A549 (cell line): ENCODE measurements around the gene CNKSR3. TPM values are rescaled to one million over a fixed set of nuclear protein-coding genes. Genes with fewer than 3 reads are reported as not detected.

Source experiments
- ATAC-seq, 2 experiments: fragments of 200-7000 bp in 1 of 2; fragments of >200 bp in 1 of 2; cut with Nextera tagmentation in 1 of 2; cut with Tn5 transposase in 1 of 2; 3 replicates each; pipeline versions ENCODE4 v1.8.0 to v1.9.1; 2018 to 2020; ENCODE audit warnings: mild to moderate bottlenecking in 1 of 2, moderate library complexity in 1 of 2
- CTCF ChIA-PET: fragments of 300-600 bp; sonication (Branson Sonifier 250); formaldehyde crosslinking; extraction: SDS; loops from one replicate; lab custom pipeline; 2021; ENCODE audit warnings: antibody characterized with exemption, inconsistent platforms; lab: Yijun Ruan, JAX
- POLR2A ChIA-PET: fragments of 350-600 bp; formaldehyde crosslinking; extraction: SDS; loops from one replicate; lab custom pipeline; 2021; ENCODE audit warnings: antibody characterized with exemption, inconsistent platforms; lab: Yijun Ruan, JAX
- DNase-seq, 2 experiments: peaks; one replicate each; pipeline versions ENCODE4 v3.0.0 to v3.0.0-alpha.2; 2011 to 2016; ENCODE audit warnings: low read depth in 1 of 2, low spot score in 1 of 2
- FAIRE-seq: peaks from 2 replicates; lab custom pipeline; 2011; peaks lifted over from hg19 to GRCh38; lab: Jason Lieb, UNC
- H3K27ac ChIP-seq, 2 experiments: fragments of >200 bp; sonication (Bioruptor Twin); formaldehyde crosslinking; 3 replicates each; pipeline ENCODE4 v1.5.1; 2016 to 2017
- H3K4me1 ChIP-seq: fragments of >200 bp; sonication (Bioruptor Twin); formaldehyde crosslinking; 3 replicates; pipeline ENCODE4 v1.6.1; 2016
- H3K4me2 ChIP-seq: fragments of >200 bp; sonication (Bioruptor Twin); formaldehyde crosslinking; 3 replicates; pipeline ENCODE4 v1.6.1; 2016
- H3K4me3 ChIP-seq: fragments of >200 bp; sonication (Bioruptor Twin); formaldehyde crosslinking; 3 replicates; pipeline ENCODE4 v1.5.1; 2016
- H3K9me3 ChIP-seq: fragments of >200 bp; sonication (Bioruptor Twin); formaldehyde crosslinking; 3 replicates; pipeline ENCODE4 v1.6.1; 2016
- BCL3 ChIP-seq: fragments of >200 bp; sonication (Bioruptor Twin); formaldehyde crosslinking; IDR thresholded peaks from 3 replicates; pipeline ENCODE4 v1.6.1; 2016
- BHLHE40 ChIP-seq: IDR thresholded peaks from 2 replicates; pipeline ENCODE4 v1.6.1; 2012; ENCODE audit warnings: low read depth, low read length, inconsistent platforms
- CHD4 ChIP-seq: fragments of 200-600 bp; sonication (generic); IDR thresholded peaks from 2 replicates; pipeline ENCODE4 v1.6.1; 2016; ENCODE audit warnings: antibody characterized with exemption, mild to moderate bottlenecking, borderline replicate concordance
- CTCF ChIP-seq: fragments of >200 bp; sonication (Bioruptor Twin); formaldehyde crosslinking; IDR thresholded peaks from 3 replicates; pipeline ENCODE4 v1.5.1; 2016
- EHF ChIP-seq: fragments of 250-450 bp; sonication (Bioruptor Pico); IDR thresholded peaks from 2 replicates; pipeline ENCODE4 v1.5.0; 2020; ENCODE audit warnings: mild to moderate bottlenecking
- FOXS1 ChIP-seq: fragments of 250-450 bp; sonication (Bioruptor Pico); IDR thresholded peaks from 2 replicates; pipeline ENCODE4 v1.5.0; 2020; ENCODE audit warnings: mild to moderate bottlenecking, moderate library complexity
- HDAC2 ChIP-seq: fragments of 200-600 bp; sonication (generic); IDR thresholded peaks from 2 replicates; pipeline ENCODE4 v1.6.1; 2016
- HEYL ChIP-seq: fragments of 250-450 bp; sonication (Bioruptor Pico); IDR thresholded peaks from 2 replicates; pipeline ENCODE4 v1.8.0; 2021; ENCODE audit warnings: mild to moderate bottlenecking, moderate library complexity
- HOXB13 ChIP-seq: fragments of 250-450 bp; sonication (Bioruptor Pico); IDR thresholded peaks from 2 replicates; pipeline ENCODE4 v1.5.0; 2020; ENCODE audit warnings: low read depth, mild to moderate bottlenecking, moderate library complexity
- HOXB5 ChIP-seq: fragments of 250-450 bp; sonication (Bioruptor Pico); IDR thresholded peaks from 2 replicates; pipeline ENCODE4 v1.5.0; 2020; ENCODE audit warnings: mild to moderate bottlenecking, moderate library complexity
- KDM1A ChIP-seq: fragments of 200-600 bp; sonication (generic); IDR thresholded peaks from 2 replicates; pipeline ENCODE4 v1.6.1; 2016; ENCODE audit warnings: low read depth, mild to moderate bottlenecking
- KDM5A ChIP-seq: fragments of 200-600 bp; sonication (generic); IDR thresholded peaks from 2 replicates; pipeline ENCODE4 v1.6.1; 2016; ENCODE audit warnings: antibody characterized with exemption, mild to moderate bottlenecking
- MAZ ChIP-seq: fragments of 150-350 bp; IDR thresholded peaks from 2 replicates; pipeline ENCODE4 v1.6.1; 2014; ENCODE audit warnings: antibody characterized with exemption, low read depth, low read length, borderline replicate concordance
- MYC ChIP-seq: IDR thresholded peaks from 2 replicates; pipeline ENCODE4 v1.6.1; 2012; ENCODE audit warnings: mild to moderate bottlenecking, inconsistent platforms, low read length, improper control_type of control experiment, borderline replicate concordance
- PBX3 ChIP-seq: IDR thresholded peaks from 2 replicates; pipeline ENCODE4 v1.6.1; 2012
- PHF8 ChIP-seq: fragments of 200-600 bp; sonication (generic); IDR thresholded peaks from 2 replicates; pipeline ENCODE4 v1.6.1; 2016; ENCODE audit warnings: low read depth, mild to moderate bottlenecking, antibody characterized with exemption, moderate library complexity, borderline replicate concordance
- POLR2A ChIP-seq: IDR thresholded peaks from 2 replicates; pipeline ENCODE4 v1.6.1; 2012; ENCODE audit warnings: mild to moderate bottlenecking, low read length
- RCOR1 ChIP-seq: fragments of 150-350 bp; IDR thresholded peaks from 2 replicates; pipeline ENCODE4 v1.6.1; 2014; ENCODE audit warnings: antibody characterized with exemption, low read length, low read depth
- RFX5 ChIP-seq: fragments of 450-650 bp; IDR thresholded peaks from 2 replicates; pipeline ENCODE4 v1.7.1; 2014; ENCODE audit warnings: antibody characterized with exemption, mild to moderate bottlenecking, moderate library complexity
- RNF2 ChIP-seq: fragments of 200-600 bp; sonication (generic); IDR thresholded peaks from 2 replicates; pipeline ENCODE4 v1.6.1; 2016; ENCODE audit warnings: low read depth, mild to moderate bottlenecking, antibody characterized with exemption, moderate library complexity, borderline replicate concordance
- SREBF2 ChIP-seq: fragments of 450-650 bp; IDR thresholded peaks from 2 replicates; pipeline ENCODE4 v1.6.1; 2014; ENCODE audit warnings: mild to moderate bottlenecking, moderate library complexity
- ZNF302 ChIP-seq: fragments of 250-450 bp; sonication (Bioruptor Pico); IDR thresholded peaks from 2 replicates; pipeline ENCODE4 v1.9.0; 2021; ENCODE audit warnings: inconsistent platforms, mild to moderate bottlenecking, moderate library complexity
- ZSCAN20 ChIP-seq: fragments of 250-450 bp; sonication (Bioruptor Pico); IDR thresholded peaks from 2 replicates; pipeline ENCODE4 v1.8.0; 2022; ENCODE audit warnings: mild to moderate bottlenecking, moderate library complexity
- WGBS: methylation state at CpG from one replicate; pipeline ENCODE4 v1.1.6; 2017; ENCODE audit errors: missing lambda C conversion rate; 5-methylcytosine and 5-hydroxymethylcytosine counted together
- polyA plus RNA-seq, 4 experiments: library from polyadenylated mRNA; depleted of rRNA in 3 of 4; stranded (reverse); fragments of >200 nt; fragmentation: RNase III in 1 of 4; extraction: RNeasy Plus Mini Kit Qiagen cat#74134 plus additional on column Dnase treatment in 1 of 4; gene quantifications; 2 replicates in 3 of 4; 3 replicates in 1 of 4; pipeline ENCODE4 v1.2.3, GENCODE V29; 2011 to 2017
- TF ChIP-seq, protein P1 (sequence below): fragments of 150-350 bp; IDR thresholded peaks from 2 replicates; pipeline ENCODE4 v1.6.1; 2014; ENCODE audit warnings: low read depth, mild to moderate bottlenecking, low read length

The CNKSR3 gene
- polyA plus RNA-seq, 2 of the 4 experiments (the other 2 are of a cell fraction) = 2.9 to 3.5 TPM

DNA sequence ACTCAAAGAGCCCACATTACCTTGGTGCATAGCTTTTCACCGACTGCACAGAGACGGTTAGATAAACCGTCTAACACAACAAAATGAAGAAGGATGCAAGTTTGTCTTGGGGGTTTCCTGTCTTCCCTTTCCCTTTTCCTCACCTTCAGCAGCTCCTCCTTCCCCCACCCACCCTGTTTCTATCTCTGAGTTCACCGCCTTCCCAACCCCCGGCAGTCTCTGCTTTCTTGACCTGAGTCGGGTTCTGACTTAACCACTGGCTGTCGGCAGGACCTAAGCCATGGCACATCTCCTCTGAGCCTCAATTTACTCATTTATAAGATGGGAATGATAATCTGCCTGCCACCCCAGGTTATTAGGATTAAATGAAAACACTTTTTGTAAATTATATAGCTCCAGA is 25.8 kb upstream of the CNKSR3 start:
- no peak for DNase-seq
- ChIA-PET CTCF (interaction anchor here (0.8 kb wide), 1 partner anchor 20 kb away, joined by 3 read pairs; no protein-coding TSS in a partner anchor), POLR2A (no interaction called here)
- no peak for FAIRE-seq
- Histone ChIP-seq H3K4me3 (no peak overlapping the region), H3K4me2 (no peak overlapping the region), H3K4me1 (peaks cover 15% of the 10 kb centered on the region; the same call in 2 of the 3 replicates), H3K27ac (no peak overlapping the region), H3K9me3 (no peaks in the 10 kb centered on the region)
- no peak for ATAC-seq
- 92% methylated on average over 7 of the region's 7 CpGs for WGBS
- TF ChIP-seq EHF (CRISPR knock-in tag) (no peak), RCOR1 (no peak), ZSCAN20 (CRISPR knock-in tag) (no peak), PBX3 (no peak), FOXS1 (CRISPR knock-in tag) (no peak), KDM1A (no peak), SREBF2 (no peak), BCL3 (no peak), HOXB13 (CRISPR knock-in tag) (no peak), HOXB5 (CRISPR knock-in tag) (no peak), MAZ (no peak), CTCF (no peak), MYC (no peak), HDAC2 (no peak), KDM5A (no peak), CHD4 (no peak), RNF2 (no peak)
- TF ChIP-seq, protein P1, sequence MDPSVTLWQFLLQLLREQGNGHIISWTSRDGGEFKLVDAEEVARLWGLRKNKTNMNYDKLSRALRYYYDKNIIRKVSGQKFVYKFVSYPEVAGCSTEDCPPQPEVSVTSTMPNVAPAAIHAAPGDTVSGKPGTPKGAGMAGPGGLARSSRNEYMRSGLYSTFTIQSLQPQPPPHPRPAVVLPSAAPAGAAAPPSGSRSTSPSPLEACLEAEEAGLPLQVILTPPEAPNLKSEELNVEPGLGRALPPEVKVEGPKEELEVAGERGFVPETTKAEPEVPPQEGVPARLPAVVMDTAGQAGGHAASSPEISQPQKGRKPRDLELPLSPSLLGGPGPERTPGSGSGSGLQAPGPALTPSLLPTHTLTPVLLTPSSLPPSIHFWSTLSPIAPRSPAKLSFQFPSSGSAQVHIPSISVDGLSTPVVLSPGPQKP = no peak

DNA sequence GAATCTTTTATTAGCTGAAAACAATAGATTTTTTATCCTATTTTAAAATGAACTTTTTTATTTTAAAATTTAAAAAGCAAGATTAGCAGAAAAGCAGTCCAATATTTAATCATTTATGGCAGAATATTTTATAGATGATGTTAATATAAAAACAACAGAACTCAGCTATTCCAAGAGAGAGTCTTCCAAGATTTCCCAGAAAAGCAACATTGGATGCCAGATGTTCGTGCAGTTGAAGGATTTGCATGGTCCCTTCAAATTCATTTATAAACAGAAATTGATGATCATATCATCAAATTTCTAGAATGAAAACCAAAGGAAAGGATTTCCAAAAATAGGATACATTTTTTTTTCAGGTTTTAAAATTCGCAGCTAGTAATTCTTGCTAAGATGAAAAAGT is 25.4 kb upstream of the CNKSR3 start:
- peaks cover 15% of the 10 kb centered on the region; the same call in 2 of the 3 replicates for H3K4me1 ChIP-seq
- no peak for FAIRE-seq
- POLR2A ChIA-PET = no interaction called here
- no peak for ATAC-seq
- CTCF ChIA-PET = no interaction called here
- no peak overlapping the region for H3K27ac ChIP-seq
- H3K4me2 ChIP-seq = no peak overlapping the region
- TF ChIP-seq FOXS1 (CRISPR knock-in tag) (no peak), BCL3 (no peak), MYC (no peak), RNF2 (no peak), ZNF302 (CRISPR knock-in tag) (no peak), HOXB13 (CRISPR knock-in tag) (no peak), RFX5 (no peak), HEYL (CRISPR knock-in tag) (no peak), PHF8 (no peak), POLR2A (no peak), KDM5A (no peak), SREBF2 (no peak), EHF (CRISPR knock-in tag) (no peak), BHLHE40 (no peak)
- TF ChIP-seq, protein P1 = no peak
- TF ChIP-seq, all 56 proteins: peak for 0
- WGBS = 86% methylated on average over 2 of the region's 2 CpGs
- Histone ChIP-seq H3K9me3 (no peaks in the 10 kb centered on the region), H3K4me3 (no peak overlapping the region)
- no peak for DNase-seq
